ENCODE data around the gene GNAO1. TPM values are rescaled to one million over a fixed set of nuclear protein-coding genes. Genes with fewer than 3 reads are reported as not detected.

GNAO1 gene
- polyA plus RNA-seq, 3 donors, result not detected

- no peak overlapping the region for H3K4me3 ChIP-seq (replicated peaks in 1 of 3; ENCODE audit: low read depth in 2 of 3, low read length in 3 of 3)
- Mint-ChIP-seq H3K4me3 (no peak overlapping the region), H3K27ac (peak overlapping the region in 2 of 7 donors; percentile 6 to 11), H3K4me1 (peaks cover 6% of the 10 kb centered on the region), H3K9me3 (no peaks in the 10 kb centered on the region), H3K27me3 (ENCODE audit: low read depth in 3 of 3) (peaks cover 0 to 2% (median 0%) of the 10 kb centered on the region in 3 donors), H3K36me3 (peaks cover 76 to 86% of the 10 kb centered on the region in 2 donors)
- H2AFZ ChIP-seq (ENCODE audit: insufficient read depth, low read depth, low read length, poor library complexity, severe bottlenecking), result no peak overlapping the region
- peaks cover 72 to 89% of the 10 kb centered on the region in 2 donors for H3K36me3 ChIP-seq (replicated peaks in 1 of 2; ENCODE audit: control insufficient read depth in 1 of 2, insufficient read depth in 2 of 2, low read length in 2 of 2)
- H3K27me3 ChIP-seq (ENCODE audit: control insufficient read depth in 2 of 2, insufficient read depth in 2 of 2, low read length in 2 of 2), result no peaks in the 10 kb centered on the region
- H3K4me1 ChIP-seq (ENCODE audit: control insufficient read depth in 1 of 2, insufficient read depth in 2 of 2, low read length in 2 of 2), result no peaks in the 10 kb centered on the region
- WGBS (ENCODE audit: insufficient coverage), result 98% methylated on average over 25 of the region's 26 CpGs
- no peak for DNase-seq
- H3K27ac ChIP-seq (ENCODE audit: low read depth in 1 of 2, low read length in 2 of 2), result no peak overlapping the region
- no peaks in the 10 kb centered on the region for H4K20me1 ChIP-seq (ENCODE audit: insufficient read depth, low read length)
- H3K4me2 ChIP-seq (replicated peaks; ENCODE audit: extremely low read depth, low read length, poor library complexity, severe bottlenecking), result no peak overlapping the region
- no peak for TF ChIP-seq CTCF (IDR thresholded peaks at IDR 0.05)
- no peaks in the 10 kb centered on the region for H3K9me3 ChIP-seq (replicated peaks in 1 of 2; ENCODE audit: control insufficient read depth in 1 of 2, insufficient read depth in 1 of 2, low read length in 2 of 2)
- H3K9ac ChIP-seq (ENCODE audit: insufficient read depth, low read length, poor library complexity, severe bottlenecking), result no peak overlapping the region
- intact Hi-C loops (cut with micrococcal nuclease), result no loop called here
- H3K79me2 ChIP-seq (ENCODE audit: insufficient read depth, low read length), result no peaks in the 10 kb centered on the region
Observed at GRCh38 chr16:56363781-56364565, 172.7 kb downstream of the GNAO1 start.

GRCh38 chr16:56364865-56365264, 173.6 kb downstream of the GNAO1 start:
- Mint-ChIP-seq H3K27ac (peak overlapping the region in 1 of 7 donors; percentile 78), H3K4me1 (peaks cover 2% of the 10 kb centered on the region), H3K36me3 (peaks cover 84 to 94% of the 10 kb centered on the region in 2 donors), H3K27me3 (ENCODE audit: low read depth in 3 of 3) (peaks cover 0 to 2% (median 0%) of the 10 kb centered on the region in 3 donors), H3K9me3 (no peaks in the 10 kb centered on the region), H3K4me3 (no peak overlapping the region)
- intact Hi-C loops (cut with micrococcal nuclease), result no loop called here
- Histone ChIP-seq H3K4me1 (ENCODE audit: control insufficient read depth in 1 of 2, insufficient read depth in 2 of 2, low read length in 2 of 2) (no peaks in the 10 kb centered on the region), H4K20me1 (ENCODE audit: insufficient read depth, low read length) (no peaks in the 10 kb centered on the region), H3K27me3 (ENCODE audit: control insufficient read depth in 2 of 2, insufficient read depth in 2 of 2, low read length in 2 of 2) (no peaks in the 10 kb centered on the region), H3K4me2 (replicated peaks; ENCODE audit: extremely low read depth, low read length, poor library complexity, severe bottlenecking) (no peak overlapping the region), H3K9me3 (replicated peaks in 1 of 2; ENCODE audit: control insufficient read depth in 1 of 2, insufficient read depth in 1 of 2, low read length in 2 of 2) (no peaks in the 10 kb centered on the region), H3K36me3 (replicated peaks in 1 of 2; ENCODE audit: control insufficient read depth in 1 of 2, insufficient read depth in 2 of 2, low read length in 2 of 2) (peaks cover 81 to 98% of the 10 kb centered on the region in 2 donors), H3K4me3 (replicated peaks in 1 of 3; ENCODE audit: low read depth in 2 of 3, low read length in 3 of 3) (no peak overlapping the region), H3K79me2 (ENCODE audit: insufficient read depth, low read length) (no peaks in the 10 kb centered on the region), H2AFZ (ENCODE audit: insufficient read depth, low read depth, low read length, poor library complexity, severe bottlenecking) (no peak overlapping the region), H3K9ac (ENCODE audit: insufficient read depth, low read length, poor library complexity, severe bottlenecking) (no peak overlapping the region), H3K27ac (ENCODE audit: low read depth in 1 of 2, low read length in 2 of 2) (no peak overlapping the region)
- WGBS (ENCODE audit: insufficient coverage), result 100% methylated on average over 7 of the region's 8 CpGs
- TF ChIP-seq CTCF (IDR thresholded peaks at IDR 0.05), result no peak
- no peak for DNase-seq

All from CD14-positive monocyte (primary cell).